Germinal center (tissue), 1 donor: ENCODE measurements around the gene FLII.

Experiments used
- DNase-seq: peaks from one replicate; pipeline ENCODE4 v3.0.0; 2012; ENCODE audit warnings: mixed read lengths, low spot score

FLII gene

GRCh38 chr17:18260332-18261145, 2.0 kb upstream of the FLII start, which contains the start of gene MIEF2:
Gene MIEF2 (plus strand): TSS chr17:18260662. CDS start chr17:18262721, 2,059 bp downstream.
- DNase-seq: peak; percentile 98

- no peak for DNase-seq
Observed at GRCh38 chr17:18259621-18260331, 1.2 kb upstream of the FLII start.

- DNase-seq: peak; percentile 64
Observed at GRCh38 chr17:18257982-18258355, 569 bp downstream of the FLII start.

GRCh38 chr17:18257268-18257981, 1.1 kb downstream of the FLII start:
- no peak for DNase-seq

- no peak for DNase-seq
Observed at GRCh38 chr17:18256776-18257175, 1.8 kb downstream of the FLII start.

GRCh38 chr17:18256351-18256750, 2.2 kb downstream of the FLII start:
- no peak for DNase-seq

- no peak for DNase-seq
Observed at GRCh38 chr17:18254888-18255649, 3.5 kb downstream of the FLII start.

GRCh38 chr17:18253947-18254821, 4.4 kb downstream of the FLII start:
- DNase-seq: no peak

- DNase-seq: no peak
Observed at GRCh38 chr17:18253187-18253884, 5.2 kb downstream of the FLII start.

- DNase-seq: no peak
Observed at GRCh38 chr17:18252160-18252559, 6.4 kb downstream of the FLII start.

- DNase-seq: no peak
Observed at GRCh38 chr17:18251204-18251603, 7.3 kb downstream of the FLII start.

- no peak for DNase-seq
Observed at GRCh38 chr17:18250708-18251107, 7.8 kb downstream of the FLII start.

- DNase-seq: no peak
Observed at GRCh38 chr17:18250259-18250658, 8.3 kb downstream of the FLII start.

- no peak for DNase-seq
Observed at GRCh38 chr17:18248811-18249210, 9.7 kb downstream of the FLII start.

- DNase-seq: peak; percentile 87
Observed at GRCh38 chr17:18248300-18248731, 10.2 kb downstream of the FLII start.

GRCh38 chr17:18247613-18248001, 10.9 kb downstream of the FLII start:
- DNase-seq: no peak

GRCh38 chr17:18246880-18247612, 11.5 kb downstream of the FLII start:
- peak; percentile 82 for DNase-seq

GRCh38 chr17:18246109-18246725, 12.3 kb downstream of the FLII start:
- DNase-seq: no peak
